SK-N-SH treated with all-trans-retinoic acid at 6 μM for 48 hours (cell line): Measurements from ENCODE around the gene PRDM11.
A peak's percentile ranks its signal among the peaks of the same experiment; 100 is the strongest.

Experiments used
- ATAC-seq: fragments of 200-7000 bp; cut with Tn5 transposase; 3 replicates; pipeline ENCODE4 v1.9.1; 2020; ENCODE audit warnings: mild to moderate bottlenecking, moderate library complexity
- ARNTL ChIP-seq: fragments of 450-650 bp; formaldehyde crosslinking; IDR thresholded peaks from 2 replicates; pipeline ENCODE4 v1.5.0; 2020; ENCODE audit warnings: low read depth, mild to moderate bottlenecking, moderate library complexity, borderline replicate concordance
- BACH2 ChIP-seq: fragments of 250-450 bp; sonication (Bioruptor Pico); IDR thresholded peaks from 2 replicates; pipeline ENCODE4 v1.9.0; 2021; ENCODE audit warnings: mild to moderate bottlenecking, borderline replicate concordance
- CREB5 ChIP-seq: fragments of 250-450 bp; sonication (Bioruptor Pico); IDR thresholded peaks from 2 replicates; pipeline ENCODE4 v1.5.1; 2020; ENCODE audit warnings: low read depth, mild to moderate bottlenecking, moderate library complexity
- CSDC2 ChIP-seq: fragments of 250-450 bp; sonication (Bioruptor Pico); IDR thresholded peaks from 2 replicates; pipeline ENCODE4 v1.5.0; 2020; ENCODE audit warnings: mild to moderate bottlenecking, moderate library complexity
- CSRNP3 ChIP-seq: fragments of 250-450 bp; sonication (Bioruptor Pico); IDR thresholded peaks from 2 replicates; pipeline ENCODE4 v1.5.1; 2021; ENCODE audit warnings: mild to moderate bottlenecking, moderate library complexity
- ESRRG ChIP-seq: fragments of 250-450 bp; sonication (Bioruptor Pico); IDR thresholded peaks from 2 replicates; pipeline ENCODE4 v1.6.1; 2021; ENCODE audit warnings: mild to moderate bottlenecking
- GLIS3 ChIP-seq: fragments of 250-450 bp; sonication (Bioruptor Pico); IDR thresholded peaks from 2 replicates; pipeline ENCODE4 v1.5.0; 2020; ENCODE audit warnings: mild to moderate bottlenecking, moderate library complexity
- ISL1 ChIP-seq: fragments of 250-450 bp; sonication (Bioruptor Pico); IDR thresholded peaks from 2 replicates; pipeline ENCODE4 v2.1.2; 2022; ENCODE audit warnings: mild to moderate bottlenecking, moderate library complexity
- OSR1 ChIP-seq: fragments of 250-450 bp; sonication (Bioruptor Pico); IDR thresholded peaks from 2 replicates; pipeline ENCODE4 v1.8.0; 2022; ENCODE audit warnings: moderate library complexity, mild to moderate bottlenecking, inconsistent platforms
- PATZ1 ChIP-seq: fragments of 250-450 bp; sonication (Bioruptor Pico); IDR thresholded peaks from 2 replicates; pipeline ENCODE4 v1.8.0; 2020; ENCODE audit warnings: mild to moderate bottlenecking, moderate library complexity, borderline replicate concordance
- POU6F1 ChIP-seq: fragments of 250-450 bp; sonication (Bioruptor Pico); IDR thresholded peaks from 2 replicates; pipeline ENCODE4 v1.8.0; 2021; ENCODE audit warnings: low read depth, mild to moderate bottlenecking, moderate library complexity, borderline replicate concordance
- RARB ChIP-seq: fragments of 250-450 bp; sonication (Bioruptor Pico); IDR thresholded peaks from 2 replicates; pipeline ENCODE4 v1.8.0; 2021; ENCODE audit warnings: mild to moderate bottlenecking, moderate library complexity
- SNAI2 ChIP-seq: fragments of 250-450 bp; sonication (Bioruptor Pico); IDR thresholded peaks from 2 replicates; pipeline ENCODE4 v1.5.0; 2020; ENCODE audit warnings: mild to moderate bottlenecking, moderate library complexity
- TOX ChIP-seq: fragments of 250-450 bp; sonication (Bioruptor Pico); IDR thresholded peaks from 2 replicates; pipeline ENCODE4 v1.8.0; 2021; ENCODE audit warnings: mild to moderate bottlenecking, moderate library complexity, borderline replicate concordance
- ZC3H10 ChIP-seq: fragments of 250-450 bp; sonication (Bioruptor Pico); IDR thresholded peaks from 2 replicates; pipeline ENCODE4 v1.5.1; 2021; ENCODE audit warnings: mild to moderate bottlenecking, moderate library complexity
- ZFP3 ChIP-seq: fragments of 250-450 bp; sonication (Bioruptor Pico); IDR thresholded peaks from 2 replicates; pipeline ENCODE4 v1.5.0; 2020; ENCODE audit warnings: mild to moderate bottlenecking, moderate library complexity
- ZFP30 ChIP-seq: fragments of 450-650 bp; formaldehyde crosslinking; IDR thresholded peaks from 2 replicates; pipeline ENCODE4 v1.5.0; 2022; ENCODE audit warnings: mild to moderate bottlenecking, moderate library complexity
- ZNF565 ChIP-seq: fragments of 450-650 bp; formaldehyde crosslinking; conservative IDR thresholded peaks from 2 replicates; pipeline ENCODE4 v1.5.0; 2020; ENCODE audit warnings: low read depth, mild to moderate bottlenecking, moderate library complexity
- ZNF70 ChIP-seq: fragments of 450-650 bp; formaldehyde crosslinking; IDR thresholded peaks from 2 replicates; pipeline ENCODE4 v1.5.0; 2020; ENCODE audit warnings: mild to moderate bottlenecking, moderate library complexity
- ZNF8 ChIP-seq: fragments of 450-650 bp; formaldehyde crosslinking; IDR thresholded peaks from 2 replicates; pipeline ENCODE4 v1.5.0; 2020; ENCODE audit warnings: mild to moderate bottlenecking, moderate library complexity

Gene PRDM11

GRCh38 chr11:45146072-45147016 lies at the start of gene PRDM11:
TSS of gene PRDM11 (plus strand) at chr11:45146639. CDS start at chr11:45181767, 35,128 bp downstream.
- peak; percentile 8 for ATAC-seq
- peak; percentile 90 for TF ChIP-seq PATZ1 (CRISPR knock-in tag)
- TF ChIP-seq CREB5 = no peak
- TF ChIP-seq, all 23 proteins: peak for 1

GRCh38 chr11:45097721-45098493 lies 48.5 kb upstream of the PRDM11 start:
- ATAC-seq = no peak
- TF ChIP-seq ARNTL (CRISPR knock-in tag) (no peak), ZFP3 (no peak), ZNF70 (no peak), ZFP30 (no peak), PATZ1 (CRISPR knock-in tag) (no peak), BACH2 (CRISPR knock-in tag) (no peak), POU6F1 (no peak), GLIS3 (CRISPR knock-in tag) (no peak), OSR1 (CRISPR knock-in tag) (no peak), CSRNP3 (CRISPR knock-in tag) (no peak), SNAI2 (CRISPR knock-in tag) (no peak), TOX (no peak), ESRRG (CRISPR knock-in tag) (no peak), CREB5 (no peak), ZC3H10 (CRISPR knock-in tag) (no peak), CSDC2 (CRISPR knock-in tag) (no peak), ISL1 (CRISPR knock-in tag) (no peak)

- TF ChIP-seq ZNF565 (no peak), BACH2 (CRISPR knock-in tag) (no peak), RARB (CRISPR knock-in tag) (no peak), GLIS3 (CRISPR knock-in tag) (no peak), ZFP30 (no peak), CSRNP3 (CRISPR knock-in tag) (no peak), CREB5 (no peak), ZNF8 (CRISPR knock-in tag) (no peak), ARNTL (CRISPR knock-in tag) (no peak), ESRRG (CRISPR knock-in tag) (no peak), ZC3H10 (CRISPR knock-in tag) (no peak), ISL1 (CRISPR knock-in tag) (no peak), TOX (no peak), POU6F1 (no peak)
- ATAC-seq = no peak
Measured at GRCh38 chr11:45098929-45099328, 47.5 kb upstream of the PRDM11 start.
